Measurements from ENCODE around the gene TLR2. TPM values are rescaled to one million over a fixed set of nuclear protein-coding genes. Genes with fewer than 3 reads are reported as not detected.

The TLR2 gene
- total and polyA plus RNA-seq, 10 of the 15 experiments (the other 5 are each of a cell fraction or from before 2014, with no cell fraction given), result under 0.01 to 0.19 (median 0.06) TPM; not detected in 4

GRCh38 chr4:153735906-153736461 lies 51.9 kb downstream of the TLR2 start:
- TF ChIP-seq ZNF274 (IDR thresholded peaks at IDR 0.05; ENCODE audit: insufficient read depth, insufficient read length) (no peak), SMC3 (IDR thresholded peaks at IDR 0.05; ENCODE audit: borderline replicate concordance, low read length) (no peak), DPF2 (IDR thresholded peaks at IDR 0.05) (no peak), ZZZ3 (IDR thresholded peaks at IDR 0.05; ENCODE audit: control insufficient read depth, insufficient read length, low read depth) (no peak), REST (IDR thresholded peaks at IDR 0.05; ENCODE audit: low read depth, low read length) (no peak), USF2 (IDR thresholded peaks at IDR 0.05; ENCODE audit: borderline replicate concordance, low read depth, low read length) (no peak), PBX3 (IDR thresholded peaks at IDR 0.05; ENCODE audit: insufficient replicate concordance, low read depth, low read length) (no peak), POLR2A (IDR thresholded peaks at IDR 0.05; ENCODE audit: low read depth, low read length) (no peak), RAD21 (IDR thresholded peaks at IDR 0.05; ENCODE audit: insufficient read depth, low read depth, low read length) (no peak), MEF2A (IDR thresholded peaks at IDR 0.05; ENCODE audit: insufficient read depth, low read depth, low read length) (no peak), GATAD2B (conservative IDR thresholded peaks at IDR 0.05; ENCODE audit: low read depth) (no peak)
- TF ChIP-seq, protein P1, sequence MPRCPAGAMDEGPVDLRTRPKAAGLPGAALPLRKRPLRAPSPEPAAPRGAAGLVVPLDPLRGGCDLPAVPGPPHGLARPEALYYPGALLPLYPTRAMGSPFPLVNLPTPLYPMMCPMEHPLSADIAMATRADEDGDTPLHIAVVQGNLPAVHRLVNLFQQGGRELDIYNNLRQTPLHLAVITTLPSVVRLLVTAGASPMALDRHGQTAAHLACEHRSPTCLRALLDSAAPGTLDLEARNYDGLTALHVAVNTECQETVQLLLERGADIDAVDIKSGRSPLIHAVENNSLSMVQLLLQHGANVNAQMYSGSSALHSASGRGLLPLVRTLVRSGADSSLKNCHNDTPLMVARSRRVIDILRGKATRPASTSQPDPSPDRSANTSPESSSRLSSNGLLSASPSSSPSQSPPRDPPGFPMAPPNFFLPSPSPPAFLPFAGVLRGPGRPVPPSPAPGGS (IDR thresholded peaks at IDR 0.05; ENCODE audit: borderline replicate concordance, insufficient read depth, low read depth, low read length, poor library complexity, severe bottlenecking), result no peak
- TF ChIP-seq, protein P2, sequence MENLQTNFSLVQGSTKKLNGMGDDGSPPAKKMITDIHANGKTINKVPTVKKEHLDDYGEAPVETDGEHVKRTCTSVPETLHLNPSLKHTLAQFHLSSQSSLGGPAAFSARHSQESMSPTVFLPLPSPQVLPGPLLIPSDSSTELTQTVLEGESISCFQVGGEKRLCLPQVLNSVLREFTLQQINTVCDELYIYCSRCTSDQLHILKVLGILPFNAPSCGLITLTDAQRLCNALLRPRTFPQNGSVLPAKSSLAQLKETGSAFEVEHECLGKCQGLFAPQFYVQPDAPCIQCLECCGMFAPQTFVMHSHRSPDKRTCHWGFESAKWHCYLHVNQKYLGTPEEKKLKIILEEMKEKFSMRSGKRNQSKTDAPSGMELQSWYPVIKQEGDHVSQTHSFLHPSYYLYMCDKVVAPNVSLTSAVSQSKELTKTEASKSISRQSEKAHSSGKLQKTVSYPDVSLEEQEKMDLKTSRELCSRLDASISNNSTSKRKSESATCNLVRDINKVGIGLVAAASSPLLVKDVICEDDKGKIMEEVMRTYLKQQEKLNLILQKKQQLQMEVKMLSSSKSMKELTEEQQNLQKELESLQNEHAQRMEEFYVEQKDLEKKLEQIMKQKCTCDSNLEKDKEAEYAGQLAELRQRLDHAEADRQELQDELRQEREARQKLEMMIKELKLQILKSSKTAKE (IDR thresholded peaks at IDR 0.05; ENCODE audit: low read depth, poor library complexity, severe bottlenecking), result no peak
- TF ChIP-seq, protein P3, sequence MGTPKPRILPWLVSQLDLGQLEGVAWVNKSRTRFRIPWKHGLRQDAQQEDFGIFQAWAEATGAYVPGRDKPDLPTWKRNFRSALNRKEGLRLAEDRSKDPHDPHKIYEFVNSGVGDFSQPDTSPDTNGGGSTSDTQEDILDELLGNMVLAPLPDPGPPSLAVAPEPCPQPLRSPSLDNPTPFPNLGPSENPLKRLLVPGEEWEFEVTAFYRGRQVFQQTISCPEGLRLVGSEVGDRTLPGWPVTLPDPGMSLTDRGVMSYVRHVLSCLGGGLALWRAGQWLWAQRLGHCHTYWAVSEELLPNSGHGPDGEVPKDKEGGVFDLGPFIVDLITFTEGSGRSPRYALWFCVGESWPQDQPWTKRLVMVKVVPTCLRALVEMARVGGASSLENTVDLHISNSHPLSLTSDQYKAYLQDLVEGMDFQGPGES (IDR thresholded peaks at IDR 0.05), result no peak
- in situ Hi-C loops (cut with MboI), result no loop called here
- FAIRE-seq, result no peak

More at GRCh38 chr4:153735906-153736461, 51.9 kb downstream of the TLR2 start:
- Histone ChIP-seq H3K27me3 (replicated peaks in 1 of 2; ENCODE audit: control insufficient read depth in 2 of 2, insufficient read depth in 2 of 2, low read length in 1 of 2) (0 out of 4 replicates have a peak, but pooled peaks cover 0 to 4% of the 10 kb centered on the region in 2 experiments), H4K20me1 (ENCODE audit: control insufficient read depth, insufficient read depth) (no peaks in the 10 kb centered on the region), H3K79me2 (ENCODE audit: control insufficient read depth, insufficient read depth, low read length) (no peaks in the 10 kb centered on the region), H3K4me2 (ENCODE audit: control insufficient read depth, insufficient read depth) (no peak overlapping the region), H2AFZ (ENCODE audit: control insufficient read depth, low read depth, low read length) (no peak overlapping the region), H3K27ac (ENCODE audit: control insufficient read depth, insufficient read depth) (no peak overlapping the region), H3K9me3 (replicated peaks; ENCODE audit: control insufficient read depth, insufficient read depth, low read length) (peaks cover 2% of the 10 kb centered on the region; the same call in 1 of the 3 replicates), H3K4me1 (ENCODE audit: control insufficient read depth, insufficient read depth, low read length) (peaks cover 4% of the 10 kb centered on the region; the same call in 1 of the 2 replicates), H3K36me3 (ENCODE audit: control insufficient read depth in 2 of 2, insufficient read depth in 2 of 2, low read length in 1 of 2) (no peaks in the 10 kb centered on the region), H3K4me3 (no peak overlapping the region), H3K9ac (ENCODE audit: control insufficient read depth, insufficient read depth, low read length) (no peak overlapping the region)
- ChIA-PET POLR2A (no interaction called here), SMC1A (ENCODE audit: uncharacterized antibody, unreplicated experiment) (no interaction called here), CTCF (no interaction called here), RAD21 (ENCODE audit: unreplicated experiment) (no interaction called here)
- ATAC-seq, result no peak
- no TSS peak for BruUV-seq (replicated peaks)
- intact Hi-C loops (cut with micrococcal nuclease; ENCODE audit: unreplicated experiment), result no loop called here
- DNase-seq (ENCODE audit: low read depth, low spot score), result no peak

Measured in GM12878 (cell line).